Kidney capillary endothelial cell (primary cell): ENCODE data around the gene ARHGAP15.

ENCODE experiments used
- DNase-seq: peaks from one replicate; pipeline ENCODE4 v3.0.0-alpha.2; 2018; ENCODE audit warnings: low spot score

Gene ARHGAP15

DNA sequence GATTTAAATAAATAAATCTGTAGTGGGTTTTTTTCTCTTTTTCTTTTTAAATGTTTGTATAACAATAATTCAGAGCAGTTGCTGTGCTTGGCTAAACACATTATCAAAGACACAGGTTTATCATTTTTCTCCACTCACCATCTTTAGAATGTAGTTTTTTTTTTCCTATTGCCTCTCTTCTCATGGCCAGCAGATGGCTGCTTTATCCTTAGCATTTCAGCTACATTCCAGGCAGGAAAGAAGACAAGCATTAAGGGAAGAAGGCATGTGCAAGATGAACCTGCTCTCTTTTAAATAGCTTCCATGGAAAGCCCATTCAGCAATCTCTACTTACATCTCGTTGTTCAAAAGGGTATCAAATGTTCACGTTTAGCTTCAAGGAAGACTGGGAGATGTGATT lies 42.6 kb downstream of the ARHGAP15 start:
- DNase-seq = no peak

DNA sequence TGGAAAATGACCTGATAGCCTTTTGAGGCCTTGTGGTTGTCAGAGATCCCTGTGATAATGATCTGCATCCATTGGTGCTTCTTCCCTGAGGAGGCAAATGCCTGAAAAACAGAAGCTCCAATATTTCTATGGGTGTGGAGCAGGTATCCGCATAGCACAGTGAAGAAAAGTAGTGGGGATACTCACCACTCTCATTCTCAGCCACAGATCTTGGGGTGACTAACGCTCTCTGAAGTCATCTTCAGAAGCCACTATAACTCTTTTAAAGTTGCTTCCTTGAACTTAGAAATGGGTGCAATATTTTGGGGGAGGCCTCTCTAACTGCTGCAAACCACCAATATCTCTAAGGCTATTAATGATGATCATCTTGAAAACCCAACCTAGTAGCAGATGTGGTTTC lies 46.2 kb downstream of the ARHGAP15 start:
- no peak for DNase-seq

DNA sequence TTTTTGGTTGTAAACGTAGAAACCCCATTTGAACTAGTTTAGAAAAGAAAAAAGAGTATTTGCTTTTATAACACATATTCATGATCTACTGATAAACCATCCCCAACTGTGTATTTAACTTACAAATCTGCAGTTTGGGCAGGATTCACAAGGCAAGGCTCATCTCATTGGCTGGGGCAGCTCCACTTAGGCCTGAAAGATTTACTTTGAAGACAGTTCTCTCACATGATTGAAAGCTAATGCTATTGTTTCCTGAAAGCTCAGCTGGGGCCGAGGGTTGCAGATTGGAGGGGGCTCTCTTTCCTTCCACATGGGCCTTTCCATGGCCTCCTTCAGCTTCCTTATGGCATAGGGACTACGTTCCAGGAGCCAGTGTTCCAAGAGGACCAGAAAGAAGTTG lies 47.4 kb downstream of the ARHGAP15 start:
- DNase-seq = no peak

DNA sequence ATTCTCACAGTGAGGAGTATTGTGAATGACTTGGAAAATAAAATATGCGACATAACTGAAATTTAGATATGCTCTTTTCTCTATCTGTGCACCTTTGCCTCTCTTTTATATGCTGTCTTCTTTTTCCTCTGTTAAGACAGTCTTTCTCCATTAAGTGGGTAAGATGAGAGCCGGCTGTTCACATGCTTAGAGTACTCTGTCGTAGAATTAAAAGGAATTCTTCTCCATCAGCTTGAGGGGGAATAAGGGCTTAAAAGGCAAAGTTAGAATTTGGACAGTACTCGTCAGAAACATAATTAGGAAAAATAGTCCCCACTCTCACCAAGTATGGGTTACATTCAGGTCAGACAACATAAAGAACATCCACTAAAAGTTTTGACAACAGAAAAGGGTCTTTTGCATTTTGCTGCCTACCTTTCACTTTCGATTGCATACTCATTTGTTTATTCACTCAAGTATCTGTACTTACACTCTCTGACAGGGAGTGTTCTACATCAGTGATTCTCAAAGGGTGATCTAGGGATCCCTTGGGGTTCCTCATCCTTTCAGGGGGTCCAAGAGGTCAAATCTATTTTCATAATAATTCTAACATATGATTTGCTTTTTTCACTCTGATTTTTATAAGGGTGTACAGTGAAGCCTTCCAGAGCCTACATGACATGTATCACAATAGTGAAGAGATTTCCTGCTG lies 48.0 kb downstream of the ARHGAP15 start:
- DNase-seq = no peak

DNA sequence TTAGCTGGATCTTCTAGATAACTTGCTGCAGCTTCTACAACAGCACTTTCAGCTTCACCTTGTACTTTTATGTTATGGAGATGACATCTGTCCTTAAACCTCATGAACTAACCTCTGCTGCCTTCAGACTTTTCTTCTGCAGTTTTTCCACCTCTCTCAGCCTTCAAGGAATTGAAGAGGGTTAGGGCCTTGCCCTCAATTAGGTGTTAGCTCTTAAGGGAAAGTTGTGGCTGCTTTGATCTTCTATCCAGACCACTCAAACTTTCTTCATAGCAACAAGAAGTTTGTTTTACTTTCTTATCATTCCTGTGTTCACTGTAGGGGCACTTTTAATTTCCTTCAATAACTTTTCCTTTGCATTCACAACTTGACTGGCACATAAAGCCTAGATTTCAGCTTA lies 52.3 kb downstream of the ARHGAP15 start:
- no peak for DNase-seq

DNA sequence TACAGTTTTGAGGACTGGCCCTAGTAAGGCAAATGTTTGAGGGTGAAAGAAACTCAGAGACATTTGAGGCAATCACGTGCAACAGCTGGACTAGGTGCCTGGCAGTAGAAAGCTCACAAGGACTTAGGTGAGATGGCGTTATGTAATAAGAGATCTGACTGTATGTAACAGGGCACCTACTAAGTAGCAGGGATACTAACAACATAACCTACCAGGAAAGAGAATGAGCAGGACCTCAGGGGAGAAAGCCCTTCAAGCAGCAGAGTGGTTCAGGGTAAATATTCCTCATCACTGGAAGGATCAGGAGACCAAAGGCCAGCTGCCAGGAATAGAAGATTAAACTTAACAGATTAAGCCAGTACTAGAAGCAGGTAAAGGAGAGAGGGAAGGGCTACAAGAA lies 53.4 kb downstream of the ARHGAP15 start:
- DNase-seq = no peak

DNA sequence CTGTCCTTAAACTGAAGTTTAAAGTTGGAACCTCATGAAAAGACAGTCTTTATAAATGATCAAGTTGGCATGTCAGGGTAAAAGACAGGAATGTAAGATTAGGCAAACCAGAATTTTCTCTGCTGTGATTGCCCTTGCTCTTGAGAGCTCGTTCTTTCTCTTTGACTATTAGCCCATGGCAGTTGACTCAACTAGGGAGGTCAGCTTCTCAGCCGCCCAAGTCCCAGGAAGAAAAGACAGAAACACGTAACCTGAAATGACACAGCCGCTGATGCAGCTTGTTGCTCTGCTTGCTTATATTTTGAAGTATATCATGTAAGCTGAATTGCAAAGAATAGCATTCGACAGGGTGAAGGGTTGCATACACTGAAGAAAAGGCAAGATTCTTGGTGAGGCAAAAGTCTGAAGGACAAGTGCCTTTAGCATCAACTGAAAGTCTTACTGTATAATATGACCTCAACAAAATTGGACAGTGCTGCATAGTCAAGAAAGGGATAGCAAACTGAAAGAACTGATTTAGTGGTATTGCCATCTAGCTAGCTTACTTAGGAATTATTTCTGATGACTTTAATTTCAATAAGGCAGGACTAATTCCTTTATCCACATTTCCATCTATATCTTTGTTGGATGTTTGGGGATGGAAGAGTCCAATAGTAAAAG lies 54.7 kb downstream of the ARHGAP15 start:
- no peak for DNase-seq

DNA sequence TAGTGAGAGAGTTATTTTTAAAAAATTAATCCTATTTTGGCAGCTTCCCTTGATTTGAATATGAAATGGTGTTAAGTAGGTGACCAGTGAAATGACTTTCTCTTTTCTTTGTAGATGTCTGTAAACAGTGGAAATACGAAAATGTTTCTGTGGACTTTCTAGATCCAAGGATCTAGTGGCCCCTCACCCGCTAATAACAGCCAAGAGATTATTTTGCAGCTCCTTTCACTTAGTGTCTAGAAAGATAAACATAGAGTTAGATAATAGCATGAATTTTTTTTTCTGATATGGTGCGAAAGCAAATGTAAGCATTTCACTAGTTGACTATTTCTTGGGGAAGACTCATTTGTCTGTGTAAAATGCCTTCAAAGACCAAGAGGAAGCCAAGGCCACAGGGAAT lies 57.7 kb downstream of the ARHGAP15 start:
- no peak for DNase-seq

DNA sequence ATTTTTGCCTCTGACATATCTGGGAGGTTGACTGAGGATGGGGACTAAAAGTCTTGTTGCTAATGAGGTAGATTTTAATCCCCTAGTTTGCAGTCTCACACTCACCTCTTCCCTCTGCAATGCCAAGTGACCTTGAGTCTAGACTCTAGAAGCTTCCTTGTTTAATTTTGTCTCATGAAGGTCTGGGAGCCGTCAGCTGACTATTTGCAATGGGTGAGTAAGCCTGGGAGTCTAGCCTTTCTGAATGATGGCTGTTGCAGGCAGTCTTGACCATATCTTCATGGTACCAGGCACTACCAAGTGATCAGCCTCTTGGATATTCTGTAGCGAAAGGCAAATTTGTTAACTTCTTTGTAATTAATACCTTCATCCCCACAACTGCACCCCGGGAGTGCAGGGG lies 61.2 kb downstream of the ARHGAP15 start:
- no peak for DNase-seq

DNA sequence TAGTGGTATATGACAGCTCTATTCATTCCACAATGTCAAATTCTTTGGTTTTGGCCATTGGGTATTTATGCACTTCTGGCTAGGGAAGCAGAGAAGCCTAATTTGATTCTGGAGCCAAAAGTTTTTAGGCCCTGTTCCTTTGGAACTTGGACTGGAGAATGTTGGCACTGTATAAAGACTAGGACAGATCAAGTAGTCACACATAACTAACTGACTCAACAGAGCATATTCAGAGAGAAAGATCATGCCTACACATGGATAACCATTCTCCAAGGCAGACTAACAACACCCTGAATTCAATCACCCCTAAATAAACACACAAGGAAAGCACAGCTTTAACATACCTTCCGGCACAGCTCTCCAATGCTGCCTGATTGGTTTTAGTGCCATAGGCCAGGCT lies 62.9 kb downstream of the ARHGAP15 start:
- DNase-seq = no peak

DNA sequence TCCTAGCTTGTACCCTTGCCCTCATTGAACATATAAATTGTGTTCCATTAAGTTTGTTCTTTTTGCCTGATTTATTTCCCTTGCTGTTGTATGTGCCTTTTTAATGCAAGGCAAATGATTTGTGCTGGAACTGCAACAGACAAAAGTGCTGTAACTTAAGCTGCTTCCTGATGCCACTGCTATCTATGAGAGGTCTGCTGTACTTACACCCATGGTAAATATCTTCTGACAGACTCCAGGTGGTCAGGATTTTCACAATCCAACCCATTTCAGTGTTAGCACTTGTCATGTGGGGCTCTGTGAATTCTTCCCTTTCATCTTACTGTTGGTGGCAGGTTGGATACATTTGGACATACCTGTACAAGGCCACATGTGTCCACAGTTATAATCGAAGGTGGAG lies 63.5 kb downstream of the ARHGAP15 start:
- DNase-seq = no peak

DNA sequence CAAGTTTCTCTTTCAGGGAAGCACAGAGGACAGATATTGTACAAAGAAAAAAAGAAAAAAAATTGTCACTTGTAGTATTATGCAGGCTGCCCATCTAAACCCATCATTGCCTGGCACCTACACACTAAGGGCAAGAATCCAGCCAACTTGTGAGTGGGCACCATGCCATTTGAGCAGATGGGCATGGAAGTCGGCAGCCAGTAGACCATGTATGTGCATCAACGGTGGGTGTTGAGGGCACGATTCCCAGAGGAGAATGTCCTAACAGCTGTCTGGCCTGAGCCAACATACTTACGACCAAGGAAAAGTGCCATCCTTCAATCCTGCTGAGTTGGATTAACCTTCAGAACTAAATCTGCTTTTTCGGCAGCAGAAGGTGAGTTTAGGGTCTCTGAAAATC lies 63.9 kb downstream of the ARHGAP15 start:
- no peak for DNase-seq

DNA sequence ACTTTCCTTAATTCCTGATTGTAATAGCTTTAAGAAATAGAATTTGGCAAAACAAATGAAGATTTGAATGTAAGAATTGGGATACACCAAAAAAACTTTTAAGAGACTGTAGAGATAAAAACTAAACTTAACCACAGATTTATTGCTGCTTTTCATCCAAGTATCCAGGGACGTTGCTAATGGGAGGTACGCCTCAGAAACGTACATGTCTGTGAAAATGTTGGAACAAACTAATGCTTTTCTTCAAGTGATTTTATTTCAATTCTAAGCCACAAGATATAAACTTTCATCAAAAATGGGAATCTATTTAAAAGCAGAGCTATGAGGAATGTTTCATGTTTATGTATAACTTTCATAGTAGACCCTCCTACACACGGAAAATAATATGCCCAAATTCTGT lies 66.3 kb downstream of the ARHGAP15 start:
- no peak for DNase-seq

DNA sequence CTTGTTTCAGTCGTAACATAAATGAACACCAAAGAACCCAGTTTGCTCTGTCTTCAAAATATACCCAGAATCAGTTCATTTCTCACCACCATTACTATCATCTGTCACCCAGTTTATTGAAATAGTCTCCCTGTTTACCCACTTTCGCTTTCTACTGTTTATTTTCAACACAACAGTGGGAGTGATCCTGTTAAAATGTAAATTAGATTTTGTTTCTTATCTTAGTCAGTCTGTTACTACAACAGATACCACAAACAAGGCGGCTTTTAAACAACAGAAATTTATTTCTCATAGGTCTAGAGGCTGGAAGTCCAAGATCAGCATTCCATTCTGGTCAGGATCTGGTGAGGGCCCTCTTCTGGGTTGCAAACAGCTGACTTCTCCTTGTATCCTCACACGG lies 74.8 kb downstream of the ARHGAP15 start:
- no peak for DNase-seq

DNA sequence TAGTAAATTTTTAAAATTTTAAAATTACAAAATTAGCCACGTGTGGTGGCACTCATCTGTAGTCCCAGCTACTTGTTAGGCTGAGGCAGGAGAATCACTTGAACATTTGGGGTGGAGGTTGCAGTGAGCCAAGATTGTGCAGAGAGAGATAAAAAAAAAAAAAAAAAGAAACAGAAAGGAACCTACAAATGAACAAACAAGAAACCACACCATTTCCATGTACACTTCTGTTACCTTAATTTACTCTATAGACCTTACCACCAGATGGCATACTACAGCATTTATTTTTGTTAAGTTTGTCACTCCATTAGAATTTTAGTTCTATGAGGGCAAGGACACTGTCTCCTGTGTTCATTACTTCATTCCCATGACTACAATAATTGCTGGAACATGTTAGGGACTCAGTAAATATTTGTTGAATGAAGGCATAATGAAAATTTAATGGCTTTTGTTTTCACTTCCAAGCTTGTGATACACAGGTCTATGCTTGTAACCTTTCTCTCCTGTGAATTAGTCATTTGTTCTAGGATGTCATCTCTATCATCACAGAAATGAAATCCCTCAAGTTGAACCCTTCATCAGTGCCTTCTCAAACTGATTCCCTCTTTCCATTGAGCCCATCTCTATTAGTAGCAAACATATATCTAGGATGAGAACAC lies 76.0 kb downstream of the ARHGAP15 start:
- DNase-seq = no peak

DNA sequence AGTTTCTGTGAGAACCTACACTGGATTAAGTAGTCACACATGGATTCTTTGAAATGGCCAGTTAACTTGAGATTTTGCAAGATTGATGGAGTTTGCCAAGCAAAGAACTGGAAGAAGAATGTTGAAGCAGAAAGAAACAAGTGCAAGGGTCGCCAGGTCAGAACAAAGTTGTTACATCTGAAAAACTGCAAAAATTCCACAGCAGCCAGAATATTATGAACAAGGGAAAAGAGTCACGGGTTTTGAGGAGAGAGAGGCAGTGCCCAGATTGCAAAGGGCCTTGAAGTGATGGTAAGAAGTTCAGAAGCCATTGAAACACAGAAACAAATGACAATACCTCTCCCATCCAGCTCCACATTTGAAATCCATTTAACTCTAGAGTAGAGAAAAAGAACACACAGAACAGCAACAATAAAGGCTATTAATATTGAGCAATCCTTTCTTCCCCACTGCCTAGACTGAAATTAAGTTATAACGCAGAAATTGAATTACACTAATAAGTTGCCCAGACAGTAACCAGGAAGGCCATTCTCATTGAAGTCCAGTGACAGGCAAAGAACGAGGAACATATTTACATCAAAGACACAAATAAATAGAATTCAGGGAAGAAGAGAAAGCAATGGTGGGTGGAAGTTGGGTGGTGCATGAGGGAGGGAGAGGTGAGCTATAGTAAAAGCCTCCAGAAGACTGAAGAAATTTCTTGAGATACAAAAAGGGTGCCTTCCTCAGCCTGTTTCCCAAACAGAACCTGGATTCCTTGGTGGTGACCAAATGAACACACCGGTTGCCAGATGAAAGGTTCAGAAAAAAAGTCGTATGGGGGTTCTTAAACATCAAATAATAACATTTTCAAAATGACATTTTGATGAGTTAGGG lies 80.6 kb downstream of the ARHGAP15 start:
- DNase-seq = no peak

DNA sequence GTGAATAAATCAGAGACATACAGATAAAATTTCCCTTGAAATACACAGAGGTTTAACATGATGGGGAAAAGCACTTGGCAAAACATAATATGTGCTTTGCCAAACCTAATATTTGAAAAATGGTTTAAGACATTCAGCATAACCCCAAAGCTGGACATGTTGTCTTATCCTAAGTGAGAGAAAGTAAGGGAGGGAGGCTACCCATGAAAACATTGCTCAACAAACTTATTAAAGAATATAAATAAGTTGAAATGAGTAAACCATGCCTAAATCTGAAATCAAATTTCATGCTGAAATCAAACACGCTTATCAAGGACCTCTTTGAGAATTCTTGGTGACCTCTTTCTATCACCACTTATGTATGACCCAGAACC lies 81.2 kb downstream of the ARHGAP15 start:
- no peak for DNase-seq

DNA sequence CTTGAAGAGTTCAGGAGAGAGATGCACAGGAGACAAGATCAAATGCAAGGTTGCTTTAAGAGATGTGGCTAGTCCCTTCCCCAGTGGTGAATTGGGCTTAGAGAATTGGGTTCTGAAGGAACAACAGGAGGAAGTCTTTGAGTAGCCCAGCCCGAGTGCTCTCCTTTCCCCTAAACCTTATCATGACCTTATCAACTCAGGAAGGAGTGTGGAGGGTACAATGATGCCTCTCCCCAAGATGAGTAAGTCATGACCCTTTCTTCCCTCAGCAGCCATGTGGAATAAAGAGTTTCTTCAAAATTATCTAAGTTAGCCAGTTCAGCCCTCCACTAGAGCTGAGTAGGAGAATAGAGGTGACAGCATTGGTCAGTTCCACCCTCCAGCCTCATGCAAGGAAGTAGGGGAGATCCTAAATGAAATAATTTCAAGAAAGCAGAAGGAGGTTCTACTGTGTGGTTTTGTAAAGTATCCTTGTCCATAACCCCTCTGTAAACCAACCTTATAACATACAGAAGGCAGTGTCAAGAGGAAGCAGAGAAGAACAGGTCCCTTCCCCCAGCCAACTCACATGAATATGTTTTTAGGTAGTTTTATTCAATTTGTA lies 88.4 kb downstream of the ARHGAP15 start:
- no peak for DNase-seq

DNA sequence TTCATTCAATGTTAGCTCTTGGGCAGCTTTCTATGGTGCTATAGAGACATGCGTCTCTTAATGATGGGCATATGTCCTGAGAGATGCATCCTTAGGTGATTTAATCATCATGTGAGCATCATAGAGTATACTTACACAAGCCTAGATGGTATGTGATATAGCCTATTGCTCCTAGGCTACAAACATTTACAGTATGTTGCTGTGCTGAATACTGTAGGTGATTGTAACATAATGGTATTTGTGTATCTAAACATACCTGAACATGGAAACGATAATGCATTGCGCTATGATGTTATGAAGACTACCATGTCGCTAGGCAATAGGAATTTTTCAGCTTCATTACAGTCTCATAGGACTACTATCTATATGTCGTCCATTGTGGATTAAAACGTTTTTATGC lies 89.4 kb downstream of the ARHGAP15 start:
- DNase-seq = no peak

DNA sequence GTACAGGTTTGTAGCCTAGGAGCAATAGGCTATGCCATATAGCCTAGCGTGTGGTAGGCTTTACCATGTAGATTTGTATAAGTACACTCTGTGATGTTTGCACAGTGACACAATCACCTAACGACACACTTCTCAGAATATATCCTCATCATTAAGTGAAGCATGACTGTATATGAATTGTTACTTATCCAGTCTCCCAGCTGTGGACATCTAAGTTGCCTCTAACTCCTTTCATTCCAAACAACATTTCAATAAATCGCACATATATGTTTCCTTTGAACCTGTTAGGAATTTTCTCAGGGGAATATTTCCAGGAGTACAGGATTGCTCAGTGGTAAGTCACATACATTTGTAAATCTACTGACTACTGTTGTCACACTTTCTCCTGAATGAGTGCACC lies 90.0 kb downstream of the ARHGAP15 start:
- no peak for DNase-seq

DNA sequence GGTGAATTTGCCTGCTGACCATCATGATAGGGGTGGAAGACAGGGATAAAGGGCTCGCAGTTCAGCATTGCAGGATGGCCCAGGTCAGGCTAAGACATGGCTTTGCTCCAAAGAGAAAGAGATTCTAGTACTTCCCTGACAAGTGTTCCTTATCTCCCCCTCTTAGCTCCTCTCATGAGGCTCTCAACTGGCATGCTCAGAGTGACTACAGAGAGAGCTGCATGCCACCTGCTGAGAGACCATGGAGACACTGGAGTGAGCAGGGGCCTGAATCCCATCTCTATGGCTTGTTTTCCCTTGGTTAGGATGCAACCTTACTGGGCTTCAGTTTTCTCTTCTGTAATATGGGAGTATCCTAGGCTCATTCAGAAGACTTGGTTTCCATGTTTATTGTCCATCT lies 94.3 kb downstream of the ARHGAP15 start:
- DNase-seq = no peak

DNA sequence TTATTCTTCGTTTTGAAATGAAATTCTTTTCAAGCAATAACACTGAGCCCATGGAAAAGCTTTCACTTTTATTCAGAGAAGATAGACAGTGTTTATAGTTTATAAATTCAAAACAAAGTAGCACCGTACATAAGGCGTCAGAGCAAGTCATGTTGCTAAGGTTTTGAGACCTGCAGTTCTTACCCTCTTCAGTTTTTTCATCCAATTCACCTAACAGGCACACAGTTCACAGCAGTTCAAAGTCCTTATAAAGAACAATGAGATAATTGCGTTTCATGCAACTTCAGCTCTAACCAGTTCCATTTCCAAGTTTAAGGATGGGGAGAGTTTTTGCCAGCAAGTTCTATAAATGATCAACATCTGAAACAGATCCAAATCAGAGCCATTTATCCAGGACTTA lies 96.7 kb downstream of the ARHGAP15 start:
- DNase-seq = no peak
